Measurements from ENCODE around the gene CLDN20. TPM values are rescaled to one million over a fixed set of nuclear protein-coding genes. Genes with fewer than 3 reads are reported as not detected.
"Not testable (repeated sequence)": the region's sequence is repeated elsewhere in the genome, so short reads cannot be mapped to it uniquely, and the experiment has no call there.

The CLDN20 gene
- total RNA-seq, 1 donor from 2014 or later = 2.2 TPM

GRCh38 chr6:155291291-155291690 is 27.5 kb downstream of the CLDN20 start:
- ATAC-seq (no peak), DNase-seq (ENCODE audit: low spot score) (no peak)
- intact Hi-C loops (cut with DNase I) = no loop called here

GRCh38 chr6:155292711-155293110 is 28.9 kb downstream of the CLDN20 start:
- ATAC-seq (no peak), DNase-seq (ENCODE audit: low spot score) (no peak)
- intact Hi-C loops (cut with DNase I) = no loop called here

- DNase-seq (ENCODE audit: low spot score) (no peak), ATAC-seq (no peak)
- intact Hi-C loops (cut with DNase I) = no loop called here
Measured at GRCh38 chr6:155297669-155298068, 33.9 kb downstream of the CLDN20 start.

GRCh38 chr6:155301867-155302266 is 38.1 kb downstream of the CLDN20 start:
- intact Hi-C loops (cut with DNase I) = no loop called here
- ATAC-seq = no peak

GRCh38 chr6:155303361-155303870 is 39.6 kb downstream of the CLDN20 start:
- DNase-seq (ENCODE audit: low spot score) (no peak), ATAC-seq (no peak)
- intact Hi-C loops (cut with DNase I) = no loop called here

More at GRCh38 chr6:155301867-155302266, 38.1 kb downstream of the CLDN20 start:
- no peak for DNase-seq (ENCODE audit: low spot score)

GRCh38 chr6:155306958-155307357 is 43.1 kb downstream of the CLDN20 start:
- DNase-seq (ENCODE audit: low spot score) (no peak), ATAC-seq (no peak)
- intact Hi-C loops (cut with DNase I) = no loop called here

- DNase-seq (ENCODE audit: low spot score) = no peak
- no peak for ATAC-seq
- intact Hi-C loops (cut with DNase I) = no loop called here
Measured at GRCh38 chr6:155309150-155309549, 45.3 kb downstream of the CLDN20 start.

GRCh38 chr6:155310596-155310995 is 46.8 kb downstream of the CLDN20 start:
- ATAC-seq (no peak), DNase-seq (ENCODE audit: low spot score) (no peak)
- intact Hi-C loops (cut with DNase I) = no loop called here

- intact Hi-C loops (cut with DNase I) = no loop called here
- ATAC-seq (no peak), DNase-seq (ENCODE audit: low spot score) (no peak)
Measured at GRCh38 chr6:155311086-155311485, 47.3 kb downstream of the CLDN20 start.

GRCh38 chr6:155311583-155311982 is 47.8 kb downstream of the CLDN20 start:
- DNase-seq (ENCODE audit: low spot score) (no peak), ATAC-seq (no peak)
- intact Hi-C loops (cut with DNase I) = no loop called here

- intact Hi-C loops (cut with DNase I); DNase-seq (ENCODE audit: low spot score); ATAC-seq: not testable (repeated sequence)
Measured at GRCh38 chr6:155312950-155313349, 49.1 kb downstream of the CLDN20 start.

- ATAC-seq (no peak), DNase-seq (ENCODE audit: low spot score) (no peak)
- intact Hi-C loops (cut with DNase I) = no loop called here
Measured at GRCh38 chr6:155313602-155314091, 49.8 kb downstream of the CLDN20 start.

- intact Hi-C loops (cut with DNase I) = no loop called here
- DNase-seq (ENCODE audit: low spot score) (peak; percentile 99), ATAC-seq (peak; percentile 99)
Measured at GRCh38 chr6:155314092-155314772, 50.4 kb downstream of the CLDN20 start, which contains the start of gene TFB1M. TSS of gene TFB1M (minus strand) at chr6:155314484. CDS start at chr6:155314428, 56 bp downstream.

- DNase-seq (ENCODE audit: low spot score) (peak; percentile 68), ATAC-seq (peak; percentile 81)
- intact Hi-C loops (cut with DNase I) = no loop called here
Measured at GRCh38 chr6:155314773-155315515, 51.1 kb downstream of the CLDN20 start.

- ATAC-seq (no peak), DNase-seq (ENCODE audit: low spot score) (no peak)
- intact Hi-C loops (cut with DNase I) = no loop called here
Measured at GRCh38 chr6:155315516-155315871, 51.7 kb downstream of the CLDN20 start.

GRCh38 chr6:155316419-155316818 is 52.6 kb downstream of the CLDN20 start:
- no peak for ATAC-seq
- DNase-seq (ENCODE audit: low spot score) = no peak
- intact Hi-C loops (cut with DNase I) = no loop called here

- no peak for ATAC-seq
- intact Hi-C loops (cut with DNase I) = no loop called here
Measured at GRCh38 chr6:155317186-155317585, 53.4 kb downstream of the CLDN20 start.

GRCh38 chr6:155319902-155320301 is 56.1 kb downstream of the CLDN20 start:
- intact Hi-C loops (cut with DNase I) = no loop called here
- ATAC-seq (no peak), DNase-seq (ENCODE audit: low spot score) (no peak)

More at GRCh38 chr6:155317186-155317585, 53.4 kb downstream of the CLDN20 start:
- DNase-seq (ENCODE audit: low spot score) = no peak

GRCh38 chr6:155324172-155324571 is 60.4 kb downstream of the CLDN20 start:
- ATAC-seq (no peak), DNase-seq (ENCODE audit: low spot score) (no peak)
- intact Hi-C loops (cut with DNase I) = no loop called here

- intact Hi-C loops (cut with DNase I) = no loop called here
Measured at GRCh38 chr6:155324993-155325392, 61.2 kb downstream of the CLDN20 start.

More at GRCh38 chr6:155324993-155325392, 61.2 kb downstream of the CLDN20 start:
- no peak for DNase-seq (ENCODE audit: low spot score)
- no peak for ATAC-seq

Measured in sciatic nerve (tissue), 2 donors.